Measurements from ENCODE around the gene IMP4. TPM values are rescaled to one million over a fixed set of nuclear protein-coding genes. Genes with fewer than 3 reads are reported as not detected.

IMP4 gene
- total and polyA plus RNA-seq, 2 donors: 47.4 to 47.5 TPM

DNA sequence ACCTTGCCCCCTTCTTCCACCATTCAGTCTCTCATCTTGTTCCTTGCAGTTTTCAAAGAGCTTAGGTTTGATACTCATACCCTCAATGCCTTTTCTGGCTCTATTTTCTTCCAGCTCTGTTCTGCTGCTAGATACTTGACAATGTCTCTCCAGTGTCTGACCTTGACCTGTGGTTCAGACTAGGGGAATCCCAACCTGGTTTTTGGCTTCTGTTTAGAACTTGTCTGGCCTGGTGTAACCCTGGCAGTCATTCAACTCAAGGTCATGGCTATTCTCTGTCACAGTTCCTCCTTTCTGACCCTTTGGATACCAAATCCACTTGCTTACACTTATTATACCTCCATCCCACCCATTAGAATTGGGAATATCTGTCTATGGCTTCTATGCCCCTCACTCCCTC, 31.8 kb upstream of the IMP4 start:
- no peak for DNase-seq (ENCODE audit: low read depth in 6 of 9, low spot score in 9 of 9)
- H3K36me3 ChIP-seq (ENCODE audit: control insufficient read depth in 2 of 2, insufficient read depth in 2 of 2, low read length in 1 of 2): no peaks in the 10 kb centered on the region
- no peaks in the 10 kb centered on the region for H3K4me1 ChIP-seq (ENCODE audit: control insufficient read depth in 2 of 2, insufficient read depth in 2 of 2, low read length in 2 of 2)
- no peak overlapping the region for H3K4me3 ChIP-seq (ENCODE audit: low read length in 2 of 2)
- H3K27ac ChIP-seq (ENCODE audit: low read depth in 1 of 2, low read length in 1 of 2): no peak overlapping the region
- H3K27me3 ChIP-seq (ENCODE audit: control insufficient read depth in 2 of 2, insufficient read depth in 1 of 2, low read length in 1 of 2): no peaks in the 10 kb centered on the region
- no peaks in the 10 kb centered on the region for H3K9me3 ChIP-seq (ENCODE audit: control insufficient read depth in 2 of 2, insufficient read depth in 1 of 2, low read length in 1 of 2)

DNA sequence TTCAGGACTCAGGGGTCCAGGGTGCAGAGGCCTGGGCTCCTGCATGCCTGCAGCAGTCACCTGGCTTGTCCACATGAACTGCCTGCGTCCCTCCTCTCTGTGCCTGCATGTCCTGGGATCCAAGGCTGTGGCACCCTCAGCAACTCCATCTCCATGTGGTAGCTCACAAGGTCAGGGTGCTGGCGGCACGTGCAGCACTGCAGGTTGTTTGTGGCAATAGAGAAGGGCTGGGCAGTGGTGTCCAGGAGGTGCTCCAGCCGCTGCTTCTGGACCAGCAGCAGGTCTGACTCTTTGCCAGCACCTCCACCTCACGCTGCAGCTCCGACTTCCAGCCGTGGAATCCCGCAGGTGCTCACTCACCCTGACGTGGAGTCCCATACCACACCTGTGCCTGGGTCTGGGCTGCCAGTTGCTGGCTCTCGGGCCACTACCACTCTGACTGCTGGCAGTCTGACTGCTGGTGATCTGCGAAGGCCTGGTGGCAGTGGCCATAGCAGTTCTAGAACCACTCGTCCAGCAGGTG, 28.8 kb upstream of the IMP4 start:
- whole genome bisulfite sequencing: 89% methylated on average over 12 of the region's 12 CpGs
- DNase-seq (ENCODE audit: low read depth in 6 of 9, low spot score in 9 of 9): no peak
- Histone ChIP-seq H3K27ac (ENCODE audit: low read depth in 1 of 2, low read length in 1 of 2) (no peak overlapping the region), H3K9me3 (ENCODE audit: control insufficient read depth in 2 of 2, insufficient read depth in 1 of 2, low read length in 1 of 2) (no peaks in the 10 kb centered on the region), H3K4me3 (ENCODE audit: low read length in 2 of 2) (no peak overlapping the region), H3K27me3 (ENCODE audit: control insufficient read depth in 2 of 2, insufficient read depth in 1 of 2, low read length in 1 of 2) (no peaks in the 10 kb centered on the region), H3K36me3 (ENCODE audit: control insufficient read depth in 2 of 2, insufficient read depth in 2 of 2, low read length in 1 of 2) (no peaks in the 10 kb centered on the region), H3K4me1 (ENCODE audit: control insufficient read depth in 2 of 2, insufficient read depth in 2 of 2, low read length in 2 of 2) (no peaks in the 10 kb centered on the region)

DNA sequence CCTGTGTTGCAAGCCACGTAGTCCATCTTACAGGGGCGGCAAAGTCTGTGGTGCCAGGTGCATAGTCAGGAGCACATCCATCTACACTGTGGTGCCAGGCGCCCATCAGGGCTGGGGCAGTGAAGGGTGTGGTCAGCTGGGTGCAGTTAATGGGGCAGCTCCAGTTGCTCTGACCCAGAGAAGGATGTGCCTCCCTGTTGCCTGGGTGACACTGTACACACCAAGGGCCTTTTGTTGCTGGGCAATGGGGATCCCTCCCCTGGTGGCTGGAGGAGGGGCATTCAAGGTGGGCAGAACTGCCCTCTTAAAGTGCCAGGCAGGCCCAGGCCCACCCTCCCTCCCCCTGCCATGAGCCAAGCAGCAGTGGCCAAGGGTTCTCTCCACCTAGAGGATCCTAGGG, 28.3 kb upstream of the IMP4 start:
- WGBS: 97% methylated on average over 3 of the region's 3 CpGs
- H3K27me3 ChIP-seq (ENCODE audit: control insufficient read depth in 2 of 2, insufficient read depth in 1 of 2, low read length in 1 of 2): no peaks in the 10 kb centered on the region
- no peak overlapping the region for H3K4me3 ChIP-seq (ENCODE audit: low read length in 2 of 2)
- no peaks in the 10 kb centered on the region for H3K9me3 ChIP-seq (ENCODE audit: control insufficient read depth in 2 of 2, insufficient read depth in 1 of 2, low read length in 1 of 2)
- no peak overlapping the region for H3K27ac ChIP-seq (ENCODE audit: low read depth in 1 of 2, low read length in 1 of 2)
- H3K4me1 ChIP-seq (ENCODE audit: control insufficient read depth in 2 of 2, insufficient read depth in 2 of 2, low read length in 2 of 2): no peaks in the 10 kb centered on the region
- no peaks in the 10 kb centered on the region for H3K36me3 ChIP-seq (ENCODE audit: control insufficient read depth in 2 of 2, insufficient read depth in 2 of 2, low read length in 1 of 2)
- DNase-seq (ENCODE audit: low read depth in 6 of 9, low spot score in 9 of 9): no peak

DNA sequence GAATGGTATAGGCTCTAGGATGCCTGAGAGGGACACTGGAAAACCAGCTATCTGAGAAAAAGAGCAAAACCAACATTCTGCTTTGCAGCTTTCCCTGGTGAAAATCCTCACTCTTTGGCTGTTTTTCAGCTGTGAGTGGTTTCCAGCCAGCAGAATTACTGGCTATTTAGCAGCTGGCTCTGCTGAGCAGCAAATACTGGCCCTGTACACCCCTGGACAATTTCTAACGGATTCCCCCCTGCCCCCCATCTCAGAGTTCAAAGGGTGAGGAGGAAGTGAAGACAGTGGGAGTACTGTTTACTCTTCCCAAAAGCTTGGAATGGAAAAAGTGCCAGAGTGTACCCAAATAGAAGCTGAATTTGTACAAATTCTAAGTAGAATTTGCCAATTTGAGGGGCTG, 26.1 kb upstream of the IMP4 start:
- no peak overlapping the region for H3K27ac ChIP-seq (ENCODE audit: low read depth in 1 of 2, low read length in 1 of 2)
- H3K36me3 ChIP-seq (ENCODE audit: control insufficient read depth in 2 of 2, insufficient read depth in 2 of 2, low read length in 1 of 2): no peaks in the 10 kb centered on the region
- 22% methylated on average over 1 of the region's 1 CpG for WGBS
- no peak overlapping the region for H3K4me3 ChIP-seq (ENCODE audit: low read length in 2 of 2)
- DNase-seq (ENCODE audit: low read depth in 6 of 9, low spot score in 9 of 9): no peak
- H3K4me1 ChIP-seq (ENCODE audit: control insufficient read depth in 2 of 2, insufficient read depth in 2 of 2, low read length in 2 of 2): no peaks in the 10 kb centered on the region
- H3K9me3 ChIP-seq (ENCODE audit: control insufficient read depth in 2 of 2, insufficient read depth in 1 of 2, low read length in 1 of 2): no peaks in the 10 kb centered on the region
- no peaks in the 10 kb centered on the region for H3K27me3 ChIP-seq (ENCODE audit: control insufficient read depth in 2 of 2, insufficient read depth in 1 of 2, low read length in 1 of 2)

DNA sequence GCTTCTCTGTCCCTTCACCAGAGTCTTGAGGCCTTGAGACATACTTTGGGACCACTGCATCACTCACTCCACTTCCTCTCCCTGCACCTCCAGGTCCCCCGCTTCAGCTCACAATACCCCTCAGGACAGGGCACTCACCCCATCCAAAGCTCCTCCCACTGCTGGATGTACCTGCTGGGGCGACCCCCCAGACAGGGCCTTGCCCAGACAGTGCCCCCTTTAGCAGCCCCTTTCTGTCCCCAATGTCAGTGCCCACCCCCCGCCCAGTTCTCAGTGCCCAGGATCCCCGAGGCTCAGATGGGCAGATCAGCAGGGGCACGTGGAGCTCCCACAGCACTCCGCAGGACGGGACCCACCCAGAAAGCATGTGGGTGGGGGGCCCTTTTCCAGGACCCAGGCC, 23.8 kb upstream of the IMP4 start:
- 84% methylated on average over 7 of the region's 7 CpGs for WGBS
- Histone ChIP-seq H3K27ac (ENCODE audit: low read depth in 1 of 2, low read length in 1 of 2) (no peak overlapping the region), H3K36me3 (ENCODE audit: control insufficient read depth in 2 of 2, insufficient read depth in 2 of 2, low read length in 1 of 2) (no peaks in the 10 kb centered on the region), H3K4me1 (ENCODE audit: control insufficient read depth in 2 of 2, insufficient read depth in 2 of 2, low read length in 2 of 2) (no peaks in the 10 kb centered on the region), H3K27me3 (ENCODE audit: control insufficient read depth in 2 of 2, insufficient read depth in 1 of 2, low read length in 1 of 2) (no peaks in the 10 kb centered on the region), H3K9me3 (ENCODE audit: control insufficient read depth in 2 of 2, insufficient read depth in 1 of 2, low read length in 1 of 2) (no peaks in the 10 kb centered on the region), H3K4me3 (ENCODE audit: low read length in 2 of 2) (no peak overlapping the region)
- no peak for DNase-seq (ENCODE audit: low read depth in 6 of 9, low spot score in 9 of 9)

DNA sequence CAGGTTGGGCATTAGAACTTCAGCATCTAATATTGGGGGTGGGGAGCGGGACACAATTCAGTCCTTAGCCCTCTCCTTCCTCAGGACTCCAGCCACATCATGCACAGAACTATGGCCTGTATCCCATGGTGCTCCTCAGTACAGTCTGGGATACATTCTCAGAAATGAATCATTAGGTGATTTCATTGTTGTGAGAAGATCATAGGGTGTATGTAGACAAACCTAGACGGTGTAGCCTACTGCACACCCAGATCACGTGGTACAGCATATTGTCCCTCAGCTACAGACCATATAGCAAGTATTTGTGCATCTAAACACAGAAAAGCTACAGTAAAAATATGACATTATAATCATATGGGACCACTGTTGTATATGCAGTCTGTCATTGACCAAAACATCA, 23.2 kb upstream of the IMP4 start:
- no peak for DNase-seq (ENCODE audit: low read depth in 6 of 9, low spot score in 9 of 9)
- no peak overlapping the region for H3K4me3 ChIP-seq (ENCODE audit: low read length in 2 of 2)
- WGBS: 91% methylated on average over 3 of the region's 3 CpGs
- no peaks in the 10 kb centered on the region for H3K36me3 ChIP-seq (ENCODE audit: control insufficient read depth in 2 of 2, insufficient read depth in 2 of 2, low read length in 1 of 2)
- peaks cover 0 to 1% of the 10 kb centered on the region in 2 donors for H3K27me3 ChIP-seq (ENCODE audit: control insufficient read depth in 2 of 2, insufficient read depth in 1 of 2, low read length in 1 of 2)
- H3K27ac ChIP-seq (ENCODE audit: low read depth in 1 of 2, low read length in 1 of 2): no peak overlapping the region
- H3K4me1 ChIP-seq (ENCODE audit: control insufficient read depth in 2 of 2, insufficient read depth in 2 of 2, low read length in 2 of 2): no peaks in the 10 kb centered on the region
- no peaks in the 10 kb centered on the region for H3K9me3 ChIP-seq (ENCODE audit: control insufficient read depth in 2 of 2, insufficient read depth in 1 of 2, low read length in 1 of 2)

DNA sequence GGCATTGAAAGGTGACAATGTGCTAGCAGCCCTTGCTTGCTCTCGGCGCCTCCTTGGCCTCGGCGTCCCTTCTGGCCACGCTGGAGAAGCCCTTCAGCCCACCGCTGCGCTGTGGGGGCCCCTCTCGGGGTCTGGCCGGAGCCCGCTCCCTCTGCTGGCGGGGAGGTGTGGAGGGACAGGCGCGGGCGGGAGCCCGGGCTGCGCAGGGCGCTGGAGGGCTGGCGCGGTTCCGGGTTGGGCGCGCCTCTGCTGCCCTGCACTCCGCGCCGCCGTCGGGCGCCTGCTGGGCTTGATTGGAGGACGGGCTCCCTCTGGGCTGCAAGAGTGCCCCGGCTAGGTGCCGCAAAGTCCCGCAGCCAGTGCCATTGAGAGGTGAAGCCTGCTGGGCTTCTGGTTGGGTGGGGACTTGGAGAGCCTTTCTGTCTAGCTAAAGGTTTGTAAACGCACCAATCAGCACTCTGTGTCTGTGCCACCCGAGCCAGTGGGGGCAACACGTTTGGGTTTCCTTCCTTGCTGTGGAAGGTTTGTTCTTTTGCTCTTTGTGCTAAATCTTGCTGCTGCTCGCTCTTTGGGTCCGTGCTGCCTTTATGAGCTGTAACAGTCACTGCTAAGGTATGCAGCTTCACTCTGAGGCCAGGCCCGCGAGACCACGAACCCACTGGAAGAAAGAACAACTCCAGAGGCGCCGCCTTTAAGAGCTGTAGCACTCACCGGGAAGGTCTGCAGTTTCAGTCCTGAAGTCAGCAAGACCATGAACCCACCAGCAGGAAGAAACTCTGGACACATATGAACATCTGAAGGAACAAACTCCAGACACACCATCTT, 14.8 kb upstream of the IMP4 start:
- Histone ChIP-seq H3K4me3 (ENCODE audit: low read length in 2 of 2) (no peak overlapping the region), H3K4me1 (ENCODE audit: control insufficient read depth in 2 of 2, insufficient read depth in 2 of 2, low read length in 2 of 2) (peaks cover 0 to 2% of the 10 kb centered on the region in 2 donors), H3K27ac (ENCODE audit: low read depth in 1 of 2, low read length in 1 of 2) (no peak overlapping the region), H3K36me3 (ENCODE audit: control insufficient read depth in 2 of 2, insufficient read depth in 2 of 2, low read length in 1 of 2) (no peaks in the 10 kb centered on the region), H3K27me3 (ENCODE audit: control insufficient read depth in 2 of 2, insufficient read depth in 1 of 2, low read length in 1 of 2) (peaks cover 4 to 26% of the 10 kb centered on the region in 2 donors), H3K9me3 (ENCODE audit: control insufficient read depth in 2 of 2, insufficient read depth in 1 of 2, low read length in 1 of 2) (no peaks in the 10 kb centered on the region)
- no peak for DNase-seq (ENCODE audit: low read depth in 6 of 9, low spot score in 9 of 9)
- WGBS: 87% methylated on average over 43 of the region's 43 CpGs

DNA sequence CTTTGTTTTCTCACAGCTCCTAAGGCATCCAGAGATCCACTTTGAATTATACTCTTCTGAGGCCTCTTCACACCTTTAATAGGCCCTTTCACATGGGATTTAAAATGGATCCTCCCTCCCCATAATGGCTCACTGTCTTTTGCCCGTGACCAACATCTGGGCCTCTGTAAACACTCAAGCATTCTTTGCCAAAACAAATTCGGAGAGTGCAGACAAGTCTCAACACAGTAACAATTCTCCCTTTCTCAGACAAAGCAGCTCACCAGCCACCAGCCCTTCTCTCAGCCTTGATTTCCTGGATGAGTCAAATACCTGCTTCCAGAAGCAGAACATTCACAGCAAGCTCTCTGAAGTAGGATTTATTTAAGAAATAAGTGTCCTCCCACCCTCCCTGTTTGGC, 14.0 kb upstream of the IMP4 start:
- peaks cover 4 to 26% of the 10 kb centered on the region in 2 donors for H3K27me3 ChIP-seq (ENCODE audit: control insufficient read depth in 2 of 2, insufficient read depth in 1 of 2, low read length in 1 of 2)
- 73% methylated on average over 2 of the region's 2 CpGs for WGBS

DNA sequence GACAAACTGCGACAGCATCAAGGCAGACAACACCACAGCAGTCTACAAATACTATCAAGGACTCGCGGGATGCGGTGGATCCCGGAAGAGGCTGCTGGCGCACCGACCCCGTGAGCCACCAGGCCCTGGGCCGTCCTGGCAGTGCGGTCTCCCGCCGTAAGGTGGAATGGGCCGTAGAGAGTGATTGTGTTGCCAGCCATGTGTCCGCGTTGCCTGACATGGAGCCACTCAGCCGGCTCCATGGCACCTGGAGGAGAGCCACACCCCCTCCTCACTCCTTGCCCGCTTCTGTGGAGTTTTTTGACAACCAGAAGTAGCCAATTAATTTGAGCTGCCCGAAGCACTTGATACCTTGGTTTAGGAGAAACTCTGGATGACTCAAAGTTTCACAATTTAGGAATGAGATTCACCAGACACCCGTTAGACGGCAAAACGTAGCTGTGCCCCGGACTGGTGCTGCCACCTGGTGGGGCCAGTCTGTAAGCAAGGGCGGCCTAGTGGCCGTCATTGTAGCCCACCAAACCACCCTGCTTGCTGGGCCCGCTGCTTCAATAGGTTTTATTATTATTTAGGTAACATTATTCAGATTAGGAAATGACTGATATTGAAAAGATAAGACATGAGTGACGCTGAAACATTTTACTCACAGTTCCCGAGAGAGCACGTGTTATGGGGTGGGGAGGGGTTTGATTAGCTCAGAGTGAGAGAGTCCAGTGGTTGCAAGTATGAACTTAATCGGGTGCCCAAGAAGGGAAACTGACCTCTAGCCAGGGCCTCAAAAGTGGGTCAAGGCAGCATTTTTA, 10.2 kb upstream of the IMP4 start:
- WGBS: 30% methylated on average over 29 of the region's 29 CpGs

More for the DNA sequence above, 14.0 kb upstream of the IMP4 start:
- Histone ChIP-seq H3K36me3 (ENCODE audit: control insufficient read depth in 2 of 2, insufficient read depth in 2 of 2, low read length in 1 of 2) (no peaks in the 10 kb centered on the region), H3K27ac (ENCODE audit: low read depth in 1 of 2, low read length in 1 of 2) (no peak overlapping the region), H3K9me3 (ENCODE audit: control insufficient read depth in 2 of 2, insufficient read depth in 1 of 2, low read length in 1 of 2) (no peaks in the 10 kb centered on the region), H3K4me3 (ENCODE audit: low read length in 2 of 2) (no peak overlapping the region), H3K4me1 (ENCODE audit: control insufficient read depth in 2 of 2, insufficient read depth in 2 of 2, low read length in 2 of 2) (peaks cover 0 to 2% of the 10 kb centered on the region in 2 donors)
- no peak for DNase-seq (ENCODE audit: low read depth in 6 of 9, low spot score in 9 of 9)

More for the DNA sequence above, 10.2 kb upstream of the IMP4 start:
- Histone ChIP-seq H3K4me1 (ENCODE audit: control insufficient read depth in 2 of 2, insufficient read depth in 2 of 2, low read length in 2 of 2) (peaks cover 0 to 7% of the 10 kb centered on the region in 2 donors), H3K9me3 (ENCODE audit: control insufficient read depth in 2 of 2, insufficient read depth in 1 of 2, low read length in 1 of 2) (no peaks in the 10 kb centered on the region), H3K4me3 (ENCODE audit: low read length in 2 of 2) (no peak overlapping the region), H3K27ac (ENCODE audit: low read depth in 1 of 2, low read length in 1 of 2) (no peak overlapping the region), H3K27me3 (ENCODE audit: control insufficient read depth in 2 of 2, insufficient read depth in 1 of 2, low read length in 1 of 2) (peaks cover 3 to 28% of the 10 kb centered on the region in 2 donors), H3K36me3 (ENCODE audit: control insufficient read depth in 2 of 2, insufficient read depth in 2 of 2, low read length in 1 of 2) (no peaks in the 10 kb centered on the region)
- peak in 6 of 9 donors; percentile 21 to 67 (median 46) for DNase-seq (ENCODE audit: low read depth in 6 of 9, low spot score in 9 of 9)
